HG03175 (cell line): Measurements from ENCODE around the gene CAMKK1.
A peak's percentile ranks its signal among the peaks of the same experiment; 100 is the strongest.

Source experiments
- ATAC-seq: cut with Tn5 transposase; IDR thresholded peaks from one replicate; pipeline ENCODE4 v1.9.1; 2021; ENCODE audit warnings: mild to moderate bottlenecking, moderate library complexity; ENCODE audit not compliant: unreplicated experiment

Gene CAMKK1

DNA sequence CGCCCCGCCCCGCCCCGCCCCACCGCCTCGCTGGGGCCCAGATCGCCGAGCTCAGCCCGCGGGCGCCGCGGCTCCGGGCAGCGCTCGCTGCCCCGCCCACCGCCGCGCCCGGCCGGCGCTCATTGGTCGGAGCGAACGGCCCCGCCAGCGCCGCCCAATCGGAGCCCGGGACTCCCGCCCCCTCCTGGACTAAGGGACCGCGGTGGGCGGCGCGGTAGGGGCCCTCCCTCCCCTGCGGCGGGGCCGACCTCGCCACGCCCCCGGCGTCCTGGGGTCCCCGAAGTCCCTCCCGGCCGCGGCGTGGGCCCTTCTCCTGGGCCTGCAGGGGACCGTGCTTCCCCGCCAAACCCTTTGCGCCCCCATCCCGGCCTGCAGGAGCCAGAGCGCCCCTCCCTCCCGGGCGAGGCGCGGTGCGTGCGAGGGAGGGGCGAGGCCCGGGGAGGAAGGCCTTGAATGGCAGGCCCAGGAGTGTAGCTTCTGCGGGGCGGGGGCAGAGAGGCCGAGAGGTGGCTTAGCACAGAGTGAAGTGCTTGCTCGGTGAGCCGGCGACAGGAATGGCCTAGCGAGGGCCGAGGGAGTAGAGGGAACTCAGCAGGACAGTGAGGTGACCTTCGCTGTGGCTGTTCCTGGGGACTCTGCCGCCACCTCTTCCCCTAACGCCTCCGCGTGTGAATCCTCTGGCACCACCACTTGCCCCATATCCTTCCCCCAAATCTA, at the start of gene CAMKK1:
CAMKK1 (minus strand) TSS at position 51 of the 717 bp plus-strand sequence. CDS start 7,366 bp downstream, outside the sequence.
- ATAC-seq: peak; percentile 81

- no peak for ATAC-seq
These were observed 48.3 kb upstream of the CAMKK1 start for GRCh38 chr17:3940965-3941698.

GRCh38 chr17:3937359-3937758, 44.5 kb upstream of the CAMKK1 start:
- ATAC-seq: no peak

DNA sequence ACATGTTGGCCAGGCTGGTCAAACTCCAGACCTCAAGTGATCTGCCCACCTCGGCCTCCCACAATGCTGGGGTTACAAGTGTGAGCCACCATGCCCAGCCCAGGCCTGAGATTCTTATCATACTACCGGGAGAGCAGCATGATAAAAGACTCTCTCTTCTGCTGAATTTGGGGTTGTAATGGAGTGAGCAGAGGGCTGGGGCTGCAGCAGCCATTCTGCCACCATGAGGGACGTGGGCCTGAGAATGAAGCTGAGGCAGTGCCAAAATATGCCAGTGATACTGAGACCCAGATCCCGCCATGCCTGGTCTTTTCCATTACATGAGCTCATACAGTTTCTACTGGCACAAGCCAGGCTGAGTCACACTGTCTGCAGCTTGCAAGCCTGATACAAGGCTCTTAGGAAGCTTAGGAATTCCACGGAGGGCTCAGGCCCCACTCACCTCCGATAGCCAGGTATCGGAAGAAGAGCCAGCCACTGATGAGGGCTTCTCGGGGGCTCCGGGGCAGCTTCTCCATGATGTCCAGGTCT, 43.0 kb upstream of the CAMKK1 start:
- no peak for ATAC-seq

- ATAC-seq: no peak
These were observed 42.3 kb upstream of the CAMKK1 start for GRCh38 chr17:3935140-3935542.

DNA sequence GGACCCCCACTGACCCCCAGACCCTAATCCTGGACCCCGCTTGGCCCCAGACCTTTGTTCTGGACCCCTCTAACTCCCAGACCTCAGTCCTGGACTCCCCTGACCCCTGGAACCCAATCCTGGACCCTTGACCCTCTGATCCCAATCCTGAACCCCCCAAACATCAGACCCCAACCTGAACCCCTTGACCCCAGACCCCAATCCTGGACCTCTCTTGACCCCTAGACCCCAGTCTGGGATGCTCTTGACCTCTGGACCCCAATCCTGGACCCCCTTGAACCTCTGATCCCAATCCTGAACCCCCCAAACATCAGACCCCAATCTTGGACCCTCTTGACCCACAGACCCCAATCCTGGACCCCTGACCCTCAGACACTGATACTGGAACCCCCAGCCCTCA, 36.9 kb upstream of the CAMKK1 start:
- ATAC-seq: no peak

DNA sequence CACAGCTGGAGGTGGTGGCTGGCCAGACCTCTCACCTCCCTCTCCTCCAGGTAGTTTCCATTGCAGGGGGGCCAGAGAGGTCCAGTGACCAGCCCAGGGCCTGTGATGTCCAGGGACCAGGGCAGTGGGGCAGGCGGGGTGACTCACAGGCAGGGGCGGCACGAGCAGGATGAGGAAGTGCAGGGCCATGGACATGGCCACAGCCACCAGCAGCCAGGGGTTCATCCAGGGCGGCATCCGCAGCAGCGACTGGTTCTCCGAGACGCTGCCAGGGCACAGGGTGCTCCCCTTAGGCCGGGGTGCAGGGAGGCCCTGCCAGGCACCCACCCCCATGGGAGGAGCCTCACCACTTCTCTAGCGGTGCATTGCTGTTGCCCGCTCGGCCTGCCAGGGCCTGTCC, 36.3 kb upstream of the CAMKK1 start:
- ATAC-seq: no peak

DNA sequence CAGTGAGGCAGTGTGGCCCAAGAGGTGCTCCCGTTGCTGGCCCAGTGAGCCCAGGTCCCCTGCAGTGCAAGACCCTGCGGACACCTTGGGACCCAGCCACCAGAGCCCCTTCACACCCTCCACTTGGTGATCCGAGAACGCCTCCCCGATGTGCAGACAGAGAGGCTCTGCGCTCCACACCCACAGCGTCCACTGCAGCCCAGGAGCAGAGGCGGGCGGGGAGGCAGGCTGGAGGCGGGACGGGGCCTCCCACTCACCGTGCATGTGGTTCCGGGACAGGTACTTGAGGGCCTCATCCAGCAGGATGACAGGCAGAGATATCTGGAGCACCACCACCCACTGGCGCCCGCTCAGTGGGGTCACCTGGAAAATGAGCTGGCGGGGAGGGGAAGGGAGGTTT, 35.6 kb upstream of the CAMKK1 start:
- no peak for ATAC-seq

DNA sequence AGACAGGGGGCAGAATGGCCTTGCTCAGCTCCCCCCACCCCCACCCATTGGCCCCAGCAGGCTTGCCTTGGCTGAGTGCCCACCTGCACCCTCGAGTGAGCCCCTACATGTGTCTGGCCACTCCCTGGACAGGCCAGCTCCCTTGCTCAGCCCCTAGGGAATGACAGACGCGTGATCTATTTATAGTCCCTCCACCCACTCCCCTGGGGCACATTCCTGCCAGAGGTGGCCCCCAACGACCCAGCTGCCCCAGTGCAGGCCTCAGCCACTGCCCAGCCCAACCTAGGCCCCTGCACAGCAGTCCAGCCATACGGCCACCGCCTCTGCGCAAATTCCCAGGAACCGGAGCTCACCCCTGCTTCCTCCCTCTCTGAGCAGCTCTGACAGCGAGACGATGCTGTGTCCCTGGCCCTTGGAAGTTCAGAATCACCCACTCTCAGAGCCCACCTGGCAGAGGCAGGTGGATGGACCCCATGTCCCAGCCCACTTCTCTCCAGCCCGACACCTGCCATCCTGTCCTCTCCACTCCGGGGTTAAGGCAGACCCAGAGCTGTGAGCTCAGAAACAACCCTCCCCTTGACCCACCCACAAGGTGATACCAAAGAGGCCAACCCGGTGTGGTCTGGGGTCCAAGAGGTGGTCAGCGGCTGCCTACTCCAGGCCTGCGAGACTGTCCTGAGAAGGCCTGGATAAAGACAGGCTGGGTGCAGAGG, 34.9 kb upstream of the CAMKK1 start:
- ATAC-seq: no peak

GRCh38 chr17:3926860-3927627, 34.2 kb upstream of the CAMKK1 start:
- no peak for ATAC-seq

GRCh38 chr17:3925684-3926485, 33.0 kb upstream of the CAMKK1 start:
- ATAC-seq: no peak

GRCh38 chr17:3924512-3925350, 31.9 kb upstream of the CAMKK1 start:
- ATAC-seq: no peak

DNA sequence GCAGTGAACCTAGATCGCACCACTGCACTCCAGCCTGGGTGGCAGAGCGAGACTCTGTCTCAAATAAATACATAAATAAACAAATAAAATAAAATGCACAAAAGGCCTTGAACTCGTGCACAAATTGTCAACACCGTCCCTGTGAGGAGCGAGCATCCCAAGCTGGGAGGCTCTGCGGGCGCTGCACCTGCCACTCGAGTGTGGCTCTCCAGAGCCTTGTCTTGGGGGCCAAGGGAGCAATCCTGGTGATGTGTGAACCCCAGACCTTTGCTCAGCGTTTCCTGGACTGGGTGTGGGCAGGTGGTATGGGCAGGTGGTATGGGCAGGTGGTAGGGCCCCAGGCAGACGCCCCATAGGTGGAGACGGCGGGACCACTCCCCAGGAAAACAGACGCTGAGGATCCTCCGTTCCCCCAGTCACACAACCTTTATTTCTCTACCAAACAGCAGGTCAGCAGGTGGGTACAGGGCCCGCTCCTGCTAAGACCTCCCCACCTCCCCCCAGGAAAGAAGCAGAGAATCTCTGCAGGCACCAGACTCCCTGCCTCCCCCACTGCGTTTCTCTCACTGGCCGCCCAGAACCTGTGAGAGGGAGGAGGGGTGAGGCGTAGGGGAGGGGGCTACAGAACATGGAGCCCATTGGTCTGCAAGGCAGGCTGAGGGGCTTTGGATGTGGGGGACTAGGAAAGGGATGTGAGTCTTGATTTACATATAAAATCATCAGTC, 30.8 kb upstream of the CAMKK1 start:
- no peak for ATAC-seq

- no peak for ATAC-seq
These were observed 29.9 kb upstream of the CAMKK1 start for GRCh38 chr17:3922765-3923164.

DNA sequence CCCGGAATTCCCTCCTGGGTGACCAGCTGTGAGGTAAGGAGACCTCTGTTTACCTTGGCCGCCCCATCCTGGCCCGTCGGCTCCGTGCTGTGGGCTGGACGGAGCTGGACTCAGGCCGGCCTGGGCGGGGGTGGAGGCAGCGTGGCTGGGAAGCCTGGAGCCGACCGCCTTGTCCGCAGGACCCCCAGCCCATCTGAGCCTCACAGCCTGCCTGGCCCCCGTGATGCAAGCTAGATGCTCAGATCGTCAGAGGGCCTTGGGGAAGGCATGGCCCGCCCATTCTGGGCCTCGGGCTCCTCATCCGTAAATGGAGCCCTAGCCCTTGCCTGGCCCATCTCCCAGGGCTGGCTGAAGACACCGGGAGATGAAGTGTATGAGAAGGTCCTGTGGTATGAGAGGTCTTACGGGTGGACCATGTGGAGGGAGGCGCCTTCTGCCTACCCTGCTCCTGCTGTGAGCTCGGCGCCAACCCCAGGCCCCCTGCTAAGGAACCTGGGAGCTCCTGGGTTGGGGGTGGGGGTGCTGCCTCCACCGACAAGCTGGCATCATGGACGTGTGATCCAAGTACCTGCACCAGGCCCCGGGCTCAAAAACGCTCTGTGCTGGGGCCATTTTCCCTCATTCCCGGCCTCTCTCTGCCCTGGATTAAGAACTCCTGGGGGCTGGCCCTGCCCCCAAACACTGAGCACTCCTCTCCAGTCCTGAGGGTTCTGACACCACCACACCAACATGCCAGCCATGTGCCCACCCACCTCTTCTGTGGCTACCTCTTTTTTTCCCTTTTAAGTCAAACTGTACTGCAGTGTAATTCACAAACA, 28.9 kb upstream of the CAMKK1 start:
- no peak for ATAC-seq

GRCh38 chr17:3921006-3921405, 28.2 kb upstream of the CAMKK1 start:
- no peak for ATAC-seq

GRCh38 chr17:3919123-3919624, 26.3 kb upstream of the CAMKK1 start:
- no peak for ATAC-seq
